Glutamatergic neuron (in vitro differentiated cells): ENCODE results near the gene COX10. TPM values are rescaled to one million over a fixed set of nuclear protein-coding genes. Genes with fewer than 3 reads are reported as not detected.
A peak's percentile ranks its signal among the peaks of the same experiment; 100 is the strongest.

Source experiments
- DNase-seq: peaks from one replicate; pipeline ENCODE4 v3.0.0; 2022
- H3K27ac Mint-ChIP-seq: one replicate; pipeline ENCODE4 v1.8.0; 2020; ENCODE audit warnings: mild to moderate bottlenecking, mixed read lengths, inconsistent platforms; ENCODE audit not compliant: unreplicated experiment
- H3K27me3 Mint-ChIP-seq: one replicate; pipeline ENCODE4 v1.8.0; 2020; ENCODE audit warnings: mild to moderate bottlenecking, moderate library complexity, mixed read lengths, inconsistent platforms; ENCODE audit not compliant: unreplicated experiment
- H3K36me3 Mint-ChIP-seq: one replicate; pipeline ENCODE4 v1.8.0; 2020; ENCODE audit warnings: mild to moderate bottlenecking, mixed read lengths, inconsistent platforms; ENCODE audit not compliant: unreplicated experiment
- H3K4me1 Mint-ChIP-seq: one replicate; pipeline ENCODE4 v1.8.0; 2020; ENCODE audit warnings: mild to moderate bottlenecking, low read depth, mixed read lengths, inconsistent platforms; ENCODE audit not compliant: unreplicated experiment
- H3K4me3 Mint-ChIP-seq: one replicate; pipeline ENCODE4 v1.8.0; 2020; ENCODE audit warnings: mild to moderate bottlenecking, mixed read lengths, inconsistent platforms; ENCODE audit not compliant: unreplicated experiment
- H3K9me3 Mint-ChIP-seq: one replicate; pipeline ENCODE4 v1.8.0; 2020; ENCODE audit warnings: mild to moderate bottlenecking, moderate library complexity, mixed read lengths, inconsistent platforms; ENCODE audit not compliant: unreplicated experiment
- CTCF ChIP-seq: fragments of 200-600 bp; sonication (generic); IDR thresholded peaks from one replicate; pipeline ENCODE4 v1.5.0; 2021; ENCODE audit not compliant: partially characterized antibody, unreplicated experiment
- total RNA-seq: library from RNA; stranded (reverse); fragmentation: NEBNext Ultra II Directional; extraction: Animal tissue kit (Norgen Biotek cat#: 25700); gene quantifications from one replicate; pipeline ENCODE4 v1.2.1, GENCODE V29; 2021; ENCODE audit not compliant: unreplicated experiment

COX10 gene
- total RNA-seq, 1 donor from 2014 or later, result 18.7 TPM

- no peaks in the 10 kb centered on the region for H3K27me3 Mint-ChIP-seq
- no peaks in the 10 kb centered on the region for H3K4me1 Mint-ChIP-seq
- H3K4me3 Mint-ChIP-seq, result no peak overlapping the region
- no peaks in the 10 kb centered on the region for H3K36me3 Mint-ChIP-seq
- H3K9me3 Mint-ChIP-seq, result peaks cover 4% of the 10 kb centered on the region
- no peak overlapping the region for H3K27ac Mint-ChIP-seq
- DNase-seq, result no peak
- TF ChIP-seq CTCF, result no peak
These were observed 134.1 kb downstream of the COX10 start for GRCh38 chr17:14203388-14203787.

- H3K36me3 Mint-ChIP-seq, result no peaks in the 10 kb centered on the region
- H3K4me1 Mint-ChIP-seq, result no peaks in the 10 kb centered on the region
- peaks cover 4% of the 10 kb centered on the region for H3K9me3 Mint-ChIP-seq
- no peak for DNase-seq
- no peak overlapping the region for H3K4me3 Mint-ChIP-seq
- no peak for TF ChIP-seq CTCF
- H3K27me3 Mint-ChIP-seq, result no peaks in the 10 kb centered on the region
- no peak overlapping the region for H3K27ac Mint-ChIP-seq
These were observed 134.8 kb downstream of the COX10 start for GRCh38 chr17:14204084-14204483.

GRCh38 chr17:14204546-14204945, 135.2 kb downstream of the COX10 start:
- Mint-ChIP-seq H3K27me3 (no peaks in the 10 kb centered on the region), H3K9me3 (peaks cover 4% of the 10 kb centered on the region), H3K4me3 (peak overlapping the region; percentile 5), H3K4me1 (no peaks in the 10 kb centered on the region), H3K27ac (no peak overlapping the region), H3K36me3 (no peaks in the 10 kb centered on the region)
- no peak for TF ChIP-seq CTCF
- no peak for DNase-seq

- peaks cover 7% of the 10 kb centered on the region for H3K9me3 Mint-ChIP-seq
- no peak overlapping the region for H3K4me3 Mint-ChIP-seq
- TF ChIP-seq CTCF, result no peak
- H3K27me3 Mint-ChIP-seq, result no peaks in the 10 kb centered on the region
- no peaks in the 10 kb centered on the region for H3K4me1 Mint-ChIP-seq
- peaks cover 5% of the 10 kb centered on the region for H3K36me3 Mint-ChIP-seq
- DNase-seq, result no peak
- no peak overlapping the region for H3K27ac Mint-ChIP-seq
These were observed 136.1 kb downstream of the COX10 start for GRCh38 chr17:14205380-14205779.

GRCh38 chr17:14205992-14206461, 136.7 kb downstream of the COX10 start:
- Mint-ChIP-seq H3K27me3 (no peaks in the 10 kb centered on the region), H3K27ac (no peak overlapping the region), H3K36me3 (peaks cover 11% of the 10 kb centered on the region), H3K4me1 (no peaks in the 10 kb centered on the region), H3K9me3 (peaks cover 7% of the 10 kb centered on the region), H3K4me3 (no peak overlapping the region)
- no peak for DNase-seq
- TF ChIP-seq CTCF, result no peak
